ENCODE results near the gene TST. TPM values are rescaled to one million over a fixed set of nuclear protein-coding genes. Genes with fewer than 3 reads are reported as not detected.

The TST gene
- total and polyA plus RNA-seq, 2 of the 8 experiments (the other 6 are each of a cell fraction or from before 2014, with no cell fraction given) = 22.6 to 61.6 TPM

- no peak overlapping the region for H2BK12ac ChIP-seq (ENCODE audit: low read depth, low read length)
- no peaks in the 10 kb centered on the region for H3K9me3 ChIP-seq (ENCODE audit: insufficient read depth in 2 of 2, low read depth in 1 of 2, low read length in 1 of 2)
- no peaks in the 10 kb centered on the region for H3K27me3 ChIP-seq (replicated peaks in 1 of 4; ENCODE audit: control insufficient read depth in 3 of 4, extremely low read depth in 1 of 4, insufficient read depth in 3 of 4, low read length in 3 of 4)
- no peak overlapping the region for H2AK5ac ChIP-seq (ENCODE audit: low read depth, low read length)
- H4K8ac ChIP-seq (ENCODE audit: extremely low read depth, insufficient read depth, low read length) = no peak overlapping the region
- no peaks in the 10 kb centered on the region for H3K79me2 ChIP-seq (ENCODE audit: control insufficient read depth in 1 of 2, insufficient read depth in 2 of 2, low read length in 2 of 2)
- H3K4ac ChIP-seq (replicated peaks; ENCODE audit: insufficient read length, low read depth, low read length) = no peak overlapping the region
- DNase-seq (ENCODE audit: low read depth in 1 of 2, low spot score in 2 of 2) = no peak
- no peak overlapping the region for H2AFZ ChIP-seq (ENCODE audit: low read length)
- H3K79me1 ChIP-seq (ENCODE audit: low read depth, low read length) = no peaks in the 10 kb centered on the region
- H4K5ac ChIP-seq (ENCODE audit: insufficient read length, low read depth, low read length) = no peak overlapping the region
- no peak overlapping the region for H3K23ac ChIP-seq (ENCODE audit: insufficient read length)
- peaks cover 0 to 11% (median 6%) of the 10 kb centered on the region in 4 experiments; a peak in 5 of 7 replicates for H3K4me1 ChIP-seq (replicated peaks in 1 of 4; ENCODE audit: control insufficient read depth in 3 of 4, insufficient read depth in 4 of 4, low read length in 3 of 4)
- H3K4me2 ChIP-seq (ENCODE audit: insufficient read depth in 1 of 2, low read depth in 2 of 2, low read length in 2 of 2) = no peak overlapping the region
- H2BK5ac ChIP-seq (ENCODE audit: low read depth, low read length) = no peak overlapping the region
- no peak overlapping the region for H2BK20ac ChIP-seq (ENCODE audit: low read length)
- H3K14ac ChIP-seq (ENCODE audit: insufficient read length) = no peak overlapping the region
- H3K56ac ChIP-seq (replicated peaks; ENCODE audit: insufficient read length, low read depth, low read length) = no peak overlapping the region
- no peak for FAIRE-seq
- peaks cover 1 to 5% of the 10 kb centered on the region in 2 experiments for H4K20me1 ChIP-seq (replicated peaks in 1 of 2; ENCODE audit: control insufficient read depth in 1 of 2, insufficient read depth in 2 of 2, low read length in 2 of 2)
- no peak overlapping the region for H3K4me3 ChIP-seq (ENCODE audit: extremely low read depth in 1 of 4, insufficient read depth in 2 of 4, low read depth in 3 of 4, low read length in 4 of 4)
- no peak overlapping the region for H3K18ac ChIP-seq (ENCODE audit: extremely low read depth, low read length)
- H3K36me3 ChIP-seq (ENCODE audit: control insufficient read depth in 2 of 4, insufficient read depth in 4 of 4, low read length in 3 of 4) = peaks cover 0 to 28% (median 4%) of the 10 kb centered on the region in 4 experiments; a peak in 5 of 8 replicates
- no peaks in the 10 kb centered on the region for H3K23me2 ChIP-seq (ENCODE audit: low read depth, low read length)
- ChIA-PET POLR2A (ENCODE audit: partially characterized antibody) (interaction anchor here (0.9 to 5.0 kb wide), 6 partner anchors 9 to 20 kb away, joined by 3 to 33 read pairs (median 4); partner anchors contain the start of genes KCTD17, MPST and TST), CTCF (ENCODE audit: partially characterized antibody) (interaction anchor here (0.7 to 5.7 kb wide), 11 partner anchors 11 to 207 kb away, joined by 3 to 56 read pairs (median 3); partner anchors contain the start of genes MPST and TST)
- no peak overlapping the region for H2BK120ac ChIP-seq (replicated peaks; ENCODE audit: low read depth, low read length)
- no peak overlapping the region for H3K9ac ChIP-seq (replicated peaks in 1 of 4; ENCODE audit: extremely low read depth in 1 of 4, low read depth in 3 of 4, low read length in 3 of 4)
- H4K91ac ChIP-seq (replicated peaks; ENCODE audit: insufficient read length, low read length) = no peak overlapping the region
- no peak overlapping the region for H2BK15ac ChIP-seq (ENCODE audit: low read length)
- 84% methylated on average over 2 of the region's 2 CpGs; no CpG with 5 or more reads in 1 of the 2 experiments for WGBS, 2 experiments (ENCODE audit: extremely low coverage in 1 of 2, insufficient coverage in 1 of 2, insufficient read length in 1 of 2, insufficient replicate concordance in 2 of 2, low coverage in 1 of 2, low lambda C conversion rate in 2 of 2, missing lambda C conversion rate in 1 of 2)
- TF ChIP-seq EZH2 (IDR thresholded peaks at IDR 0.05; ENCODE audit: low read depth, low read length, severe bottlenecking) (no peak), SP4 (IDR thresholded peaks at IDR 0.05; ENCODE audit: low read length) (no peak), RAD21 (IDR thresholded peaks at IDR 0.05 in 1 of 2, conservative IDR thresholded peaks at IDR 0.05 in 1 of 2; ENCODE audit: low read depth in 2 of 2, low read length in 2 of 2) (no peak), KDM1A (IDR thresholded peaks at IDR 0.05; ENCODE audit: borderline replicate concordance, low read length) (peak; percentile 65; the same call in 1 of the 2 replicates), CHD2 (IDR thresholded peaks at IDR 0.05; ENCODE audit: low read length) (no peak)
- H3K27ac ChIP-seq (ENCODE audit: low read depth, low read length) = no peak overlapping the region
Measured at GRCh38 chr22:37032134-37032534, 12.9 kb upstream of the TST start.

All from H1 (cell line).